Endodermal cell (in vitro differentiated cells): ENCODE results near the gene RBP7. TPM values are rescaled to one million over a fixed set of nuclear protein-coding genes. Genes with fewer than 3 reads are reported as not detected.

Source experiments
- DNase-seq: peaks from one replicate; pipeline ENCODE4 v3.0.0-alpha.2; 2017
- H3K27ac ChIP-seq: 2 replicates; pipeline ENCODE4 v1.5.1; 2013; ENCODE audit warnings: mild to moderate bottlenecking, low read depth, low read length, moderate library complexity
- H3K27me3 ChIP-seq: 2 replicates; pipeline ENCODE4 v1.6.1; 2013; ENCODE audit warnings: mild to moderate bottlenecking, low read length, moderate library complexity; ENCODE audit not compliant: insufficient read depth, control insufficient read depth, poor library complexity, severe bottlenecking
- H3K36me3 ChIP-seq: 2 replicates; pipeline ENCODE4 v1.7.0; 2013; ENCODE audit warnings: mild to moderate bottlenecking, low read length, moderate library complexity; ENCODE audit not compliant: control insufficient read depth, insufficient read depth
- H3K4me1 ChIP-seq: one replicate; pipeline ENCODE4 v1.7.0; 2013; ENCODE audit warnings: low read length; ENCODE audit not compliant: control insufficient read depth, insufficient read depth
- H3K4me3 ChIP-seq: 2 replicates; pipeline ENCODE4 v1.5.1; 2013; ENCODE audit warnings: mild to moderate bottlenecking, low read length, moderate library complexity
- H3K9ac ChIP-seq: 2 replicates; pipeline ENCODE4 v1.6.1; 2013; ENCODE audit warnings: mild to moderate bottlenecking, low read length, moderate library complexity; ENCODE audit not compliant: poor library complexity, severe bottlenecking; ENCODE audit errors: extremely low read depth
- H3K9me3 ChIP-seq: 2 replicates; pipeline ENCODE4 v1.6.1; 2013; ENCODE audit warnings: mild to moderate bottlenecking, low read length, moderate library complexity; ENCODE audit not compliant: control insufficient read depth
- H3K27ac Mint-ChIP-seq: 2 replicates; pipeline ENCODE4 v1.8.0; 2020; ENCODE audit warnings: mixed read lengths
- H3K27me3 Mint-ChIP-seq: 2 replicates; pipeline ENCODE4 v1.8.0; 2021; ENCODE audit warnings: mild to moderate bottlenecking, mixed read lengths; ENCODE audit not compliant: insufficient read depth
- H3K36me3 Mint-ChIP-seq: 2 replicates; pipeline ENCODE4 v1.8.0; 2020; ENCODE audit warnings: low read depth, mixed read lengths
- H3K4me1 Mint-ChIP-seq: 2 replicates; pipeline ENCODE4 v1.8.0; 2020; ENCODE audit warnings: mixed read lengths
- H3K4me3 Mint-ChIP-seq: 2 replicates; pipeline ENCODE4 v1.8.0; 2020; ENCODE audit warnings: mild to moderate bottlenecking, moderate library complexity, mixed read lengths
- H3K9me3 Mint-ChIP-seq: 2 replicates; pipeline ENCODE4 v1.8.0; 2020; ENCODE audit warnings: mild to moderate bottlenecking, mixed read lengths
- WGBS, 2 experiments: methylation state at CpG; one replicate each; pipeline versions ENCODE4 v1.1.5 to v1.1.7; 2013; ENCODE audit warnings: missing lambda C conversion rate in 2 of 2, mixed read lengths in 1 of 2; ENCODE audit not compliant: insufficient coverage in 1 of 2, insufficient read length in 1 of 2; 5-methylcytosine and 5-hydroxymethylcytosine counted together
- microRNA-seq: library from miRNA; unstranded; fragments of <30 nt; microRNA quantifications from one replicate; pipeline ENCODE4 v1.2.0, GENCODE V29; 2020; ENCODE audit warnings: borderline microRNAs expressed
- total RNA-seq, 2 donors: library from RNA; stranded (reverse); fragmentation: NEBNext Ultra II Directional in 1 of 2; extraction: Animal tissue kit (Norgen Biotek cat#: 25700) in 1 of 2; gene quantifications; 2 replicates in 1 of 2; 3 replicates in 1 of 2; pipeline ENCODE4 v1.2.1, GENCODE V29; 2021
- TF ChIP-seq, protein P1 (sequence below): fragments of 200-600 bp; sonication (generic); conservative IDR thresholded peaks from 2 replicates; pipeline ENCODE4 v1.5.0; 2021; ENCODE audit warnings: antibody characterized with exemption, mild to moderate bottlenecking

The RBP7 gene
- total RNA-seq, 2 donors from 2014 or later, result 0.77 to 2.6 TPM

DNA sequence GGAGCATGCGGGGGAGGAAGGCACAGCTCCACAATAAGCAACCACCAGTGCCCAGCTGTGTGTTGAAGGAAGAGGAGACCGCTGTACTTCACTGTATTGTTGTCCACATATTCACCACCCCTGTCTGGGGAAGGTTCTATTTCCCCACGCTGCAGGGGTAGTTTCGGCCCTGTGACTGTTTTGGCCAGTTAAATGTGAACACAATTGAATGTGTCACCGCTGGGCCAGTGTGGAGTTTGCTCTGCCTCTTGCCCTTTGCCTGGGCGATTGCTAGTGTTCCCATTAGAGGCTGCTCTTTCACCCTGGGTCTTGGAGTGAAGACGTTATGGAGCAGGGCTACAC, 68.3 kb downstream of the RBP7 start:
- peak overlapping the region; percentile 5 for H3K27ac ChIP-seq
- DNase-seq, result no peak
- no peak overlapping the region for H3K9ac ChIP-seq
- Mint-ChIP-seq H3K27me3 (no peaks in the 10 kb centered on the region), H3K36me3 (peaks cover 12% of the 10 kb centered on the region), H3K27ac (no peak overlapping the region), H3K4me3 (no peak overlapping the region), H3K4me1 (peaks cover 6% of the 10 kb centered on the region), H3K9me3 (no peaks in the 10 kb centered on the region)
- H3K36me3 ChIP-seq, result peaks cover 4% of the 10 kb centered on the region
- H3K27me3 ChIP-seq, result no peaks in the 10 kb centered on the region
- H3K4me1 ChIP-seq, result no peaks in the 10 kb centered on the region
- WGBS, 2 experiments, result 60 to 81% methylated on average over 4 to 7 of the region's 7 CpGs
- H3K9me3 ChIP-seq, result no peaks in the 10 kb centered on the region
- TF ChIP-seq, protein P1, sequence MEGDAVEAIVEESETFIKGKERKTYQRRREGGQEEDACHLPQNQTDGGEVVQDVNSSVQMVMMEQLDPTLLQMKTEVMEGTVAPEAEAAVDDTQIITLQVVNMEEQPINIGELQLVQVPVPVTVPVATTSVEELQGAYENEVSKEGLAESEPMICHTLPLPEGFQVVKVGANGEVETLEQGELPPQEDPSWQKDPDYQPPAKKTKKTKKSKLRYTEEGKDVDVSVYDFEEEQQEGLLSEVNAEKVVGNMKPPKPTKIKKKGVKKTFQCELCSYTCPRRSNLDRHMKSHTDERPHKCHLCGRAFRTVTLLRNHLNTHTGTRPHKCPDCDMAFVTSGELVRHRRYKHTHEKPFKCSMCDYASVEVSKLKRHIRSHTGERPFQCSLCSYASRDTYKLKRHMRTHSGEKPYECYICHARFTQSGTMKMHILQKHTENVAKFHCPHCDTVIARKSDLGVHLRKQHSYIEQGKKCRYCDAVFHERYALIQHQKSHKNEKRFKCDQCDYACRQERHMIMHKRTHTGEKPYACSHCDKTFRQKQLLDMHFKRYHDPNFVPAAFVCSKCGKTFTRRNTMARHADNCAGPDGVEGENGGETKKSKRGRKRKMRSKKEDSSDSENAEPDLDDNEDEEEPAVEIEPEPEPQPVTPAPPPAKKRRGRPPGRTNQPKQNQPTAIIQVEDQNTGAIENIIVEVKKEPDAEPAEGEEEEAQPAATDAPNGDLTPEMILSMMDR, result no peak
- H3K4me3 ChIP-seq, result no peak overlapping the region

Small RNA genes lying within 50 kb of the gene (microRNA-seq; reads per million reads assigned to microRNA genes)
- not detected for gene MIR5697

Other genes starting within 250 kb of the RBP7 start
- gene CLSTN1, start 173.3 kb upstream of the RBP7 start, total RNA-seq, result 100 to 1,000 TPM in 1 of 2 donors, 10 to 100 TPM in 1; 96.6 to 116 TPM
- gene CTNNBIP1, start 87.0 kb upstream of the RBP7 start, total RNA-seq, result 10 to 100 TPM; 65.0 to 69.5 TPM
- 10 to 100 TPM; 27.7 to 40.0 TPM for gene LZIC, start 53.8 kb upstream of the RBP7 start, total RNA-seq
- gene NMNAT1, start 53.8 kb upstream of the RBP7 start, total RNA-seq, result 1 to 10 TPM; 5.4 to 7.9 TPM
- gene UBE4B, start 35.7 kb downstream of the RBP7 start, total RNA-seq, result 10 to 100 TPM; 62.7 to 73.3 TPM
- 10 to 100 TPM; 71.5 to 74.2 TPM for gene KIF1B, start 213.3 kb downstream of the RBP7 start, total RNA-seq